PC-3 (cell line): ENCODE measurements around the gene GPRASP3. TPM values are rescaled to one million over a fixed set of nuclear protein-coding genes. Genes with fewer than 3 reads are reported as not detected.
A peak's percentile ranks its signal among the peaks of the same experiment; 100 is the strongest.

Experiments used
- ATAC-seq: fragments of 200-7000 bp; cut with Tn5 transposase; 2 replicates; pipeline ENCODE4 v1.9.1; 2020; ENCODE audit warnings: mild to moderate bottlenecking, moderate library complexity
- BruUV-seq: library from RNA; stranded (reverse); fragments of 400-500 nt; replicated peaks from 2 replicates; lab custom pipeline; 2021; lab: Mats Ljungman, UMichigan
- CTCF ChIA-PET: fragments of 300-600 bp; sonication (Branson Sonifier 250); formaldehyde crosslinking; loops from one replicate; lab custom pipeline; 2022; ENCODE audit warnings: antibody characterized with exemption; lab: Charles Lee
- POLR2A ChIA-PET: fragments of 300-600 bp; sonication (Branson Sonifier 250); formaldehyde crosslinking; loops from one replicate; lab custom pipeline; 2022; ENCODE audit warnings: antibody characterized with exemption; ENCODE audit not compliant: unreplicated experiment; lab: Charles Lee
- DNase-seq: peaks from one replicate; pipeline ENCODE4 v3.0.0-alpha.2; 2015
- H2AFZ ChIP-seq: fragments of 300-600 bp; sonication (generic); 2 replicates; pipeline ENCODE4 v1.6.0; 2016; ENCODE audit warnings: antibody characterized with exemption, low read length
- H3F3A ChIP-seq: fragments of 300-600 bp; sonication (generic); one replicate; pipeline ENCODE4 v1.6.0; 2017; ENCODE audit warnings: antibody characterized with exemption, low read length, control low read depth, mild to moderate bottlenecking; ENCODE audit not compliant: unreplicated experiment
- H3K27ac ChIP-seq: fragments of 300-600 bp; sonication (generic); 2 replicates; pipeline ENCODE4 v1.5.1; 2016; ENCODE audit warnings: mild to moderate bottlenecking, low read length
- H3K27me3 ChIP-seq: fragments of 300-600 bp; sonication (generic); 2 replicates; pipeline ENCODE4 v1.6.1; 2016; ENCODE audit warnings: low read length, mixed read lengths
- H3K36me3 ChIP-seq: fragments of 300-600 bp; sonication (generic); 2 replicates; pipeline ENCODE4 v1.6.1; 2016; ENCODE audit warnings: low read depth, mixed run types, low read length, mixed read lengths
- H3K4me1 ChIP-seq: fragments of 300-600 bp; sonication (generic); 2 replicates; pipeline ENCODE4 v1.5.1; 2016; ENCODE audit warnings: low read length; ENCODE audit not compliant: insufficient read depth
- H3K4me2 ChIP-seq: fragments of 300-600 bp; sonication (generic); 2 replicates; pipeline ENCODE4 v1.6.0; 2016; ENCODE audit warnings: low read length
- H3K4me3 ChIP-seq: fragments of 300-600 bp; sonication (generic); 2 replicates; pipeline ENCODE4 v1.5.1; 2016; ENCODE audit warnings: mild to moderate bottlenecking, low read length, mixed read lengths
- H3K79me2 ChIP-seq: fragments of 300-600 bp; sonication (generic); 2 replicates; pipeline ENCODE4 v1.6.1; 2017; ENCODE audit warnings: low read length, mixed read lengths
- H3K9ac ChIP-seq: fragments of 300-600 bp; sonication (generic); 2 replicates; pipeline ENCODE4 v1.6.0; 2016; ENCODE audit warnings: mild to moderate bottlenecking, low read length
- H3K9me2 ChIP-seq: fragments of 300-600 bp; sonication (generic); replicated peaks from 2 replicates; pipeline ENCODE4 v1.6.1; 2016; ENCODE audit warnings: mixed run types, low read length, mixed read lengths
- H3K9me3 ChIP-seq: fragments of 300-600 bp; sonication (generic); 2 replicates; pipeline ENCODE4 v1.6.1; 2016; ENCODE audit warnings: low read length, mixed read lengths
- H4K20me1 ChIP-seq: fragments of 300-600 bp; sonication (generic); 2 replicates; pipeline ENCODE4 v1.6.1; 2016; ENCODE audit warnings: low read length, mixed read lengths
- EZH2 ChIP-seq: fragments of 300-600 bp; sonication (generic); IDR thresholded peaks from one replicate; pipeline ENCODE4 v1.6.1; 2017; ENCODE audit warnings: antibody characterized with exemption, mild to moderate bottlenecking, low read length; ENCODE audit not compliant: unreplicated experiment
- EZH2phosphoT487 ChIP-seq: fragments of 300-600 bp; sonication (generic); IDR thresholded peaks from 2 replicates; pipeline ENCODE4 v1.6.1; 2018; ENCODE audit warnings: mild to moderate bottlenecking, antibody characterized with exemption, low read length, borderline replicate concordance
- intact Hi-C: fragments of 100-400 bp; cut with micrococcal nuclease; formaldehyde crosslinking; loops from 2 replicates; pipeline ENCODE4 v1.9.0; 2023
- total RNA-seq: library from RNA; depleted of rRNA; stranded (reverse); fragments of >200 nt; gene quantifications from 2 replicates; pipeline ENCODE4 v1.2.3, GENCODE V29; 2014; rRNA removed
- TF ChIP-seq, protein P1 (sequence below): fragments of 300-600 bp; sonication (generic); conservative IDR thresholded peaks from 2 replicates; pipeline ENCODE4 v1.5.1; 2017; ENCODE audit warnings: antibody characterized with exemption, low read depth, mild to moderate bottlenecking, low read length

GPRASP3 gene
- total RNA-seq, 1 experiment from 2014 or later, result 1.4 TPM

DNA sequence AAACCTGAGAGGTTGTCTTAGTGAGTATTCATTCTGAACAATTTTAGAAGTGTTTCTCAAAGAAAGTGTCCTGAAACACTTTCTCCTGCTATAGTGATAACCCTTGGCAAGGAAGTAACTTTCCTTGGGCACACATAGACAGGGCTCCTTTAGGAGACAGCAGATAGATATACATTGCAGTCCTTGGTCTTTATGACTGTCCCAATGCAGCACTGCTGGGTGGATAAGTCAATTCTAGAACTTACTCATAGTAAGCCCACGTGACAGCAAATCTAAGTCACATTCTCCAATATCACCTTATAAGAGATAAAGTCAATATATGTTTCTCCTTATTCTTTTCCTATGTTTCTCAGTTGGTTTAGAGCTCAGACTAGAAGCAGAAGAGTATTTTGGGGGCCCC lies 46.7 kb downstream of the GPRASP3 start:
- BruUV-seq, result no TSS peak
- Histone ChIP-seq H3K4me3 (no peak overlapping the region), H3K4me1 (peaks cover 20% of the 10 kb centered on the region), H3K79me2 (peaks cover 26% of the 10 kb centered on the region), H3K9me2 (no peaks in the 10 kb centered on the region), H3K36me3 (no peaks in the 10 kb centered on the region), H2AFZ (no peak overlapping the region), H3K9ac (no peak overlapping the region), H3K4me2 (no peak overlapping the region), H3K27ac (no peak overlapping the region), H3K9me3 (no peaks in the 10 kb centered on the region), H4K20me1 (no peaks in the 10 kb centered on the region), H3F3A (no peaks in the 10 kb centered on the region), H3K27me3 (no peaks in the 10 kb centered on the region)
- TF ChIP-seq, protein P1, sequence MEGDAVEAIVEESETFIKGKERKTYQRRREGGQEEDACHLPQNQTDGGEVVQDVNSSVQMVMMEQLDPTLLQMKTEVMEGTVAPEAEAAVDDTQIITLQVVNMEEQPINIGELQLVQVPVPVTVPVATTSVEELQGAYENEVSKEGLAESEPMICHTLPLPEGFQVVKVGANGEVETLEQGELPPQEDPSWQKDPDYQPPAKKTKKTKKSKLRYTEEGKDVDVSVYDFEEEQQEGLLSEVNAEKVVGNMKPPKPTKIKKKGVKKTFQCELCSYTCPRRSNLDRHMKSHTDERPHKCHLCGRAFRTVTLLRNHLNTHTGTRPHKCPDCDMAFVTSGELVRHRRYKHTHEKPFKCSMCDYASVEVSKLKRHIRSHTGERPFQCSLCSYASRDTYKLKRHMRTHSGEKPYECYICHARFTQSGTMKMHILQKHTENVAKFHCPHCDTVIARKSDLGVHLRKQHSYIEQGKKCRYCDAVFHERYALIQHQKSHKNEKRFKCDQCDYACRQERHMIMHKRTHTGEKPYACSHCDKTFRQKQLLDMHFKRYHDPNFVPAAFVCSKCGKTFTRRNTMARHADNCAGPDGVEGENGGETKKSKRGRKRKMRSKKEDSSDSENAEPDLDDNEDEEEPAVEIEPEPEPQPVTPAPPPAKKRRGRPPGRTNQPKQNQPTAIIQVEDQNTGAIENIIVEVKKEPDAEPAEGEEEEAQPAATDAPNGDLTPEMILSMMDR, result no peak
- TF ChIP-seq EZH2phosphoT487 (no peak), EZH2 (no peak)
- intact Hi-C loops, result no loop called here
- ATAC-seq, result no peak
- CTCF ChIA-PET, result no interaction called here
- no peak for DNase-seq
- POLR2A ChIA-PET, result no interaction called here

DNA sequence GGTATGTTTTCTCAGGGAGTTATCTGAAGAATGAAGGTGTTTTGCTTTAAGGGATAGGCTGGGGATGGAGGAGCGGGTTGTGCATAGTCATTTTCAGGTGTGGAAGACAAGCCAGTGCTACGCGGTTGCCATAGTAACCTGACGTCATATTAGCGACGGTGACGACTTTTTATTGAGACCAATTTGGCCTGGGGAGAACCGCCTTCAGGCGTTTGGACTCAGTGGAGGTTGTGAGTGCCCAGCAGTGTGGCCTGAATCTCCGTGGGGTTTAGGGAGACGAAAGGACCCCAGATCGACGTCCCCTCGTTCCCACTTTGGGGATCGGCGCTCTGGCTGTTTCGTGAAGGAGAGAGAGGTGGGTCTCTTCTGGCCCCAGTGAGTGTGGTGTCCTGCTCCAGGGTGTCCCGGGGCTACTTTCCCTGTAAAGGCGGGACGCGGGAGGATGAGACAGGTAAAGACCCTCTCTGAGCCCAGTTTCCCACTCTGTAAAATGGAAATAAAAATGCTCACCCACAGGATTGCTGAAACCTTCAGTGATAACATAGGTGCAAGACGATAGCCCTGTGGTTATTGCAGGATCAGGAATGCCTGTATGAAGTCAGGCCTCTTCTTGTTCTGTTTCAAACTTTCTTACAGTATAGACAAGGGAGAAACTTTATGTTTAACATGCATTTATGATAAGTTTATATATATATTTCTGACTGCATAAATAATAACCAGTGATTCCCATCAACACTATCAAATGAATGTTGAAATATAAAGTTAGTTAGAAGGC lies 48.6 kb downstream of the GPRASP3 start:
- H4K20me1 ChIP-seq, result no peaks in the 10 kb centered on the region
- H3K9ac ChIP-seq, result peak overlapping the region; percentile 95
- POLR2A ChIA-PET, result interaction anchor here (0.6 kb wide), 1 partner anchor 104 kb away, joined by 6 read pairs; no protein-coding TSS in a partner anchor
- no peaks in the 10 kb centered on the region for H3F3A ChIP-seq
- H3K4me1 ChIP-seq, result peaks cover 20% of the 10 kb centered on the region
- no peaks in the 10 kb centered on the region for H3K27me3 ChIP-seq
- H3K4me2 ChIP-seq, result peak overlapping the region; percentile 95
- intact Hi-C loops, result loop anchor here (2.0 kb wide), 1 partner anchor 170 kb away; the partner anchor contains the start of gene ARMCX5
- H3K27ac ChIP-seq, result peak overlapping the region; percentile 69
- CTCF ChIA-PET, result interaction anchor here (0.6 kb wide), 1 partner anchor 123 kb away, joined by 3 read pairs; no protein-coding TSS in a partner anchor
- DNase-seq (peak; percentile 96), ATAC-seq (peak; percentile 77)
- no peaks in the 10 kb centered on the region for H3K36me3 ChIP-seq
- TF ChIP-seq EZH2phosphoT487 (no peak), EZH2 (no peak)
- TF ChIP-seq, protein P1, result no peak
- no peaks in the 10 kb centered on the region for H3K9me2 ChIP-seq
- TSS peak; percentile 68 for BruUV-seq
- H3K4me3 ChIP-seq, result peak overlapping the region; percentile 97
- no peaks in the 10 kb centered on the region for H3K9me3 ChIP-seq
- peaks cover 26% of the 10 kb centered on the region for H3K79me2 ChIP-seq
- peak overlapping the region; percentile 100 for H2AFZ ChIP-seq

Other genes starting within 250 kb of the GPRASP3 start
- not detected in 2 replicates for gene TCP11X2, start 248.9 kb upstream of the GPRASP3 start, total RNA-seq
- 0.18 TPM in 1 of 2 replicates, not detected in the other for gene TMSB15A, start 204.0 kb upstream of the GPRASP3 start, total RNA-seq
- gene ARMCX5, start 121.2 kb upstream of the GPRASP3 start, total RNA-seq, result 22.6 and 39.2 TPM in 2 replicates
- gene GPRASP1, start 69.3 kb upstream of the GPRASP3 start, total RNA-seq, result 0.58 and 2.5 TPM in 2 replicates
- 12.1 and 17.1 TPM in 2 replicates for gene GPRASP2, start 8.3 kb upstream of the GPRASP3 start, total RNA-seq
- gene RAB40AL, start 216.5 kb downstream of the GPRASP3 start, total RNA-seq, result 0.40 and 0.55 TPM in 2 replicates